ENCODE results near the gene TUBB2B.

- TF ChIP-seq POLR2A (IDR thresholded peaks at IDR 0.05; ENCODE audit: low read depth, low read length) (no peak), TAF1 (IDR thresholded peaks at IDR 0.05; ENCODE audit: borderline replicate concordance, low read depth, low read length) (no peak), POLR2AphosphoS5 (IDR thresholded peaks at IDR 0.05; ENCODE audit: low read depth, low read length) (no peak; the same call in 1 of the 2 replicates)
Observed at GRCh38 chr6:3186974-3187382, 40.5 kb downstream of the TUBB2B start.

Data from GM12892 (cell line).